Measurements from ENCODE around the gene MAN2A2. TPM values are rescaled to one million over a fixed set of nuclear protein-coding genes. Genes with fewer than 3 reads are reported as not detected.

MAN2A2 gene
- total and polyA plus RNA-seq, 9 of the 15 experiments (the other 6 are each of a cell fraction or from before 2014, with no cell fraction given), result 7.3 to 151 (median 43.4) TPM

GRCh38 chr15:90946941-90947576 is 44.0 kb downstream of the MAN2A2 start (continued):
- peak; percentile 98 for TF ChIP-seq ZNF121 (CRISPR knock-in tag; conservative IDR thresholded peaks at IDR 0.05)
- no peak for TF ChIP-seq GMEB1 (CRISPR knock-in tag; IDR thresholded peaks at IDR 0.05)
- TF ChIP-seq, protein P1, sequence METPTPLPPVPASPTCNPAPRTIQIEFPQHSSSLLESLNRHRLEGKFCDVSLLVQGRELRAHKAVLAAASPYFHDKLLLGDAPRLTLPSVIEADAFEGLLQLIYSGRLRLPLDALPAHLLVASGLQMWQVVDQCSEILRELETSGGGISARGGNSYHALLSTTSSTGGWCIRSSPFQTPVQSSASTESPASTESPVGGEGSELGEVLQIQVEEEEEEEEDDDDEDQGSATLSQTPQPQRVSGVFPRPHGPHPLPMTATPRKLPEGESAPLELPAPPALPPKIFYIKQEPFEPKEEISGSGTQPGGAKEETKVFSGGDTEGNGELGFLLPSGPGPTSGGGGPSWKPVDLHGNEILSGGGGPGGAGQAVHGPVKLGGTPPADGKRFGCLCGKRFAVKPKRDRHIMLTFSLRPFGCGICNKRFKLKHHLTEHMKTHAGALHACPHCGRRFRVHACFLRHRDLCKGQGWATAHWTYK (CRISPR knock-in tag; IDR thresholded peaks at IDR 0.05), result no peak
- TF ChIP-seq BCOR (IDR thresholded peaks at IDR 0.05), result peak; percentile 27; the same call in 1 of the 2 replicates
- peak; percentile 74 for TF ChIP-seq ZBTB33 (CRISPR knock-in tag; IDR thresholded peaks at IDR 0.05)
- no peak for TF ChIP-seq MAFG (tag; conservative IDR thresholded peaks at IDR 0.05)
- no peak for TF ChIP-seq ZNF830 (CRISPR knock-in tag; IDR thresholded peaks at IDR 0.05)
- TF ChIP-seq RAD21 (CRISPR knock-in tag; conservative IDR thresholded peaks at IDR 0.05 in 1 of 2, IDR thresholded peaks at IDR 0.05 in 1 of 2), result peak in 1 of 2 experiments; percentile 19; a peak in 1 of 4 replicates
- TF ChIP-seq, protein P2, sequence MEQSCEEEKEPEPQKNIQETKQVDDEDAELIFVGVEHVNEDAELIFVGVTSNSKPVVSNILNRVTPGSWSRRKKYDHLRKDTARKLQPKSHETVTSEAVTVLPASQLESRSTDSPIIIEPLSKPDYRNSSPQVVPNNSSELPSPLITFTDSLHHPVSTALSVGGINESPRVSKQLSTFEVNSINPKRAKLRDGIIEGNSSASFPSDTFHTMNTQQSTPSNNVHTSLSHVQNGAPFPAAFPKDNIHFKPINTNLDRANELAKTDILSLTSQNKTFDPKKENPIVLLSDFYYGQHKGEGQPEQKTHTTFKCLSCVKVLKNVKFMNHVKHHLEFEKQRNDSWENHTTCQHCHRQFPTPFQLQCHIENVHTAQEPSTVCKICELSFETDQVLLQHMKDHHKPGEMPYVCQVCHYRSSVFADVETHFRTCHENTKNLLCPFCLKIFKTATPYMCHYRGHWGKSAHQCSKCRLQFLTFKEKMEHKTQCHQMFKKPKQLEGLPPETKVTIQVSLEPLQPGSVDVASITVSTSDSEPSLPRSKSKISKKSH (CRISPR knock-in tag; IDR thresholded peaks at IDR 0.05), result no peak
- no peak for TF ChIP-seq ZNF639 (CRISPR knock-in tag; conservative IDR thresholded peaks at IDR 0.05 in 1 of 2, IDR thresholded peaks at IDR 0.05 in 1 of 2)
- no peak for TF ChIP-seq ID3 (CRISPR knock-in tag; IDR thresholded peaks at IDR 0.05)
- no peak for TF ChIP-seq ID3 (tag; IDR thresholded peaks at IDR 0.05)
- TF ChIP-seq ZC3H4 (CRISPR knock-in tag; IDR thresholded peaks at IDR 0.05; ENCODE audit: borderline replicate concordance), result no peak
- TF ChIP-seq ZFP36 (IDR thresholded peaks at IDR 0.05; ENCODE audit: low read depth, low read length, partially characterized antibody), result no peak
- TF ChIP-seq, protein P3, sequence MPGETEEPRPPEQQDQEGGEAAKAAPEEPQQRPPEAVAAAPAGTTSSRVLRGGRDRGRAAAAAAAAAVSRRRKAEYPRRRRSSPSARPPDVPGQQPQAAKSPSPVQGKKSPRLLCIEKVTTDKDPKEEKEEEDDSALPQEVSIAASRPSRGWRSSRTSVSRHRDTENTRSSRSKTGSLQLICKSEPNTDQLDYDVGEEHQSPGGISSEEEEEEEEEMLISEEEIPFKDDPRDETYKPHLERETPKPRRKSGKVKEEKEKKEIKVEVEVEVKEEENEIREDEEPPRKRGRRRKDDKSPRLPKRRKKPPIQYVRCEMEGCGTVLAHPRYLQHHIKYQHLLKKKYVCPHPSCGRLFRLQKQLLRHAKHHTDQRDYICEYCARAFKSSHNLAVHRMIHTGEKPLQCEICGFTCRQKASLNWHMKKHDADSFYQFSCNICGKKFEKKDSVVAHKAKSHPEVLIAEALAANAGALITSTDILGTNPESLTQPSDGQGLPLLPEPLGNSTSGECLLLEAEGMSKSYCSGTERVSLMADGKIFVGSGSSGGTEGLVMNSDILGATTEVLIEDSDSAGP (CRISPR knock-in tag; IDR thresholded peaks at IDR 0.05), result no peak
- TF ChIP-seq CTBP1 (IDR thresholded peaks at IDR 0.05; ENCODE audit: borderline replicate concordance), result peak; percentile 71
- TF ChIP-seq HMG20A (CRISPR knock-in tag; conservative IDR thresholded peaks at IDR 0.05), result no peak
